SK-N-MC (cell line): ENCODE data around the gene PDIK1L.

ENCODE experiments used
- EZH2 ChIP-seq: fragments of 200-600 bp; sonication (generic); IDR thresholded peaks from one replicate; pipeline ENCODE4 v1.6.1; 2017; ENCODE audit warnings: antibody characterized with exemption
- POLR2AphosphoS5 ChIP-seq: IDR thresholded peaks from 2 replicates; pipeline ENCODE4 v1.6.1; 2012; ENCODE audit warnings: mild to moderate bottlenecking, low read depth, low read length, borderline replicate concordance

- no peak for TF ChIP-seq EZH2
- no peak for TF ChIP-seq POLR2AphosphoS5
These were observed 9.1 kb upstream of the PDIK1L start for GRCh38 chr1:26102526-26102925.
